Activated CD4-positive, CD25-positive, alpha-beta regulatory T cell treated with anti-CD3 and anti-CD28 coated beads, Interleukin-2, amount 50 U/mL, for 24 hours (primary cell): Measurements from ENCODE around the gene GAL.

Source experiments
- ATAC-seq, 2 donors: fragments of 150-1000 bp; cut with Tn5 transposase; one replicate each; pipeline ENCODE4 v1.10.0; 2021; ENCODE audit warnings: mild to moderate bottlenecking in 1 of 2, moderate library complexity in 1 of 2

The GAL gene

DNA sequence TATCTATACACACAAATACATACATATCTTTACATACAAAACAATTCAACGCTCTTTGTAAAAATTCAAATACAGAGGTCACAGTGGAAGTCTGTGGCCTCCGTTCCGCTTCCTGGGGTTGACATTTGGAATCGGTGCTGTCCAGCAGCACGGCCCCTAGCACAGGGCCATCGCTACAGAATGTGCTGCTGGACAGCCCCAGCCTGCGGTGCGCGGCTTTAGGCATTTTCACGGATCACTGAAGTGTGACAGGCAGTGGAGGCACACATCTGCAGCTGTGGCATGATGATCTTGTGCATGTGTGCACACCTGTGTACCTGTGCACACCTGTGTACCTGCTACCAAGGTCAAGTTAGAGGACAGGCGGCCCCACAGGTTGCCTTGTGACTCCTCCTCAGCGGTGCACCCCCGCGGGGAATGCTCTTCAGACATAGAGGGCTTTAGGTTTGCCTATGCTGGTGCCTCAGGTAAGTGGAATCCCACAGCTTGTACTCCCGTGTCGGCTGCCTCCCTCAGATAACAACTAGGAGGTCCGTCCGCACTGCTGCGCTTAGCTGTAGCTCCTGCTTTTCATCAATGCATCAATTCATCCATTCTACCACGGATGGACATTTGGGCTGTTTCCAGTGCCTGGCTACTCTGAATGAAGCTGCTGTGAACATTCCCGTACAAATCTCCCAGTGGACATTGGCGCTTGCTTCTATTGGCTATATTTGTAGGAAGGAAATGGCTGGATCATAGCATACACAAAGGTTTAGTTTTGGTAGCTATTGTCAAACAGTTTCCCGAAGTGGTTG is 29.9 kb downstream of the GAL start:
- ATAC-seq = no peak

DNA sequence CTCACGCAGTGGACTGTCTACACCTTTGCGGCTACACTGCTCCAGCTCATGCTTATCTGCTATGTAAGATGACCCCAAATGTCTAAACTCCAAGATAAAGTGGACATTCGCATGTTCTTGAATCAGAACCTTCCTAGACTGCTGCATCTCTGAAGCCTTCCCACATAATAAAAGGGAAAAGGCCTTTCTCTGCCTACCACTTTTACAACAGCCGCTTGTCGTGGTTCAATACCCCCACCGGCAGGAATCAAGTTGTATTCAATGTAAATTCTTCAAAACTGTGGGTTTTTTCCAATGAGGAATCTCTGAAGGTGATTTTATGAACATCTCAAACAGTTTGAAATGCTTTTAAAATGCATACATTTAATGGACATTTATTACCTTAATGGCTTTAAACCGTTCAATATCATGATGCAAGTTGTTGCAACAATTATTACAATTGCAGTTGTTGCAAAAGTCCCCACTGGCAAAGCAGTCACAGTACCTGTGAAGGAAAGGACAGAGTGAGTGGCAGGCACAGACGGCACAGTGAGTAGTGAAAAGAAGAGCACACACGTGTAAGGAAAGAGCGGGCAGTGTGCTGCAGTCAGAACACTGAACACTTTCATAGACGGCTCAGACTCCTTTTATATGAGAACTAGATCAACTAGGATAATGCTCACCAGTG is 31.2 kb downstream of the GAL start:
- no peak for ATAC-seq

DNA sequence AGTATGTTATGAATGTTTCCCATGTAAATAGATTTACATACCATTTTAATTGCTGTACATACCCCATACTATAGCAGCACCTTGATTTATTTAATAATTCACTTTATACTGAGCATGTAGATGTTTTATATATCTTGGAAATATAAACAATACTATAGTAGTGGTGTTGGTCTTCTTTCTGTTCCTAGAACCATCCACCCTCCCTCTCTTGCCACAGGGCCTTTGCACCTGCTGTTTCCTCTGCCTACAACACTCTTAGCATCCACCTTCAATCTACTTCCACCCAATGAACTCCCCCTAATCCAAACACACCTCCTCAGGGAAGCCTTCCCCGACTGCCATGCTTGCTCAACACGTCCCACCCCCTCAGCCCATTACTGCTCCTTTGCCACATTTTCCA is 36.7 kb downstream of the GAL start:
- ATAC-seq = no peak

DNA sequence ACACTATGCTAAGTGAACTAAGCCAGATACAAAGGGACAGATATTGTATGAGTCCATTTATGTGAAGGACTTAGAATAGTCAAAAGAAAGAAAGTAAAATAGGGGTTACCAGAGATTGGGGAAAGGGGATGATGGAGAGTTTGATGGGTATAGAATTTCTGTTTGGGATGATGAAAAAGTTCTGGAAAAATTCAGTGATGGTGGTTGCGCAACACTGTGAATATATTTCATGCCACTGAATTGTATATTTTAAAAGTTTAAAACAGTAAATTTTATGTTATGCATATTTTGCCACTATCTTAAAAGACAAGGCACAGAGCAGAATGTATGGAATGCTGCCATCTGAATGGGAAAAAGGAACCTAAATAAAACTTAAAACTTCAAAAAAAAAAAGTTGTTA is 37.8 kb downstream of the GAL start:
- no peak for ATAC-seq

DNA sequence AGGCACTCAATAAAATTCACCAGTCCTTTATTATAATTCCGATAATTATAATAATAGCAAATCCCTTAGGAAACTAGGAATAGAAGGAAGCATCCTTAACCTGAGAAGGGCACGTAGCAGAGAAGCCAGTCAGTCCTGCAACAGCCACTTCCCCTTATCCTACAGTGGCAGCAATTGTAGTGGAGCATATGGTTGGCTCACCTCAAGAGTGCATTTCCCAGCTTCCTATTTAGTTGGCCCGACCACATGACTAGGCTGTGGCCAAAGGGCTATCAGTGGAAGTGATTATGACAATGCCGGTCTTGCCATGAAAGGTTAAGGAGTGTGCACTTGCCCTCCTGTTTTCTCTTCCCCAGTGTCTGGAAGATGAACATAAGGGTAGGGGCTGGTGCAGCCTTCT is 39.9 kb downstream of the GAL start:
- no peak for ATAC-seq

DNA sequence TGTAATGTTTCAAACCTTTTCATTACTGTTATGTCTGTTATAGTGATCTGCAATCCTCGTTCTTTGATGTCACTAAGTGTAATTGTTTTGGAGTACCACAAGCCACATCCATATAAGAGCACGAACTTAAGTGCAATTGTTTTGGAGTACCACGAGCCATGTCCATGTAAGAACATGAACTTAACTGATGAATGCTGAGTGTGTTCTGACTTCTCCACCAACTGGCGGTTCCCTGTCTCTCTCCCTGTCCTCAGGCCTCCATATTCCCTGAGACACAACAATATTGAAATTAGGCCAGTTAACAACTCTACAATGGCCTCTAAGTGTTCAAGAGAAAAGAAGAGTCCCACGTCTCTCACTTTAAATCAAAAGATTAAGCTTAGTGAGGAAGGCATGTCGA is 43.4 kb downstream of the GAL start:
- ATAC-seq = no peak

DNA sequence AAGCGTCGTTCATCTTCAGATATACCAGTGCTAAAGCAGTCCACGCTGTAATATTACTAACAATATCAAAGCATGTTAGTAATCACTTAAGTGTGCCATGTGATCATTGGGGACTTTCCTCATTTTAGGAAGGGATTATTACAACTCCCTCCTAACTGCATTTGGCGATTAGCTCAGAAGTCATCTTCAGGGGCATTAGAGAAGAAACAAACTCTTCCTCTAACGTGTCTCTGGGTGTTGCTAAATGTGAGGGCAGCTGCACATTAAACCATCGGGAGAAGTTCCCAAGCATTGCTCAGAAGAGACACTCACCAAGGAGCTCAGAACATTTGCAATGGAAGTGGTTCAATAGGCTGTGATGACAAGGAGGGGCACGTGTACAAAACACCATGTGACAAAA is 49.8 kb downstream of the GAL start:
- ATAC-seq = no peak

DNA sequence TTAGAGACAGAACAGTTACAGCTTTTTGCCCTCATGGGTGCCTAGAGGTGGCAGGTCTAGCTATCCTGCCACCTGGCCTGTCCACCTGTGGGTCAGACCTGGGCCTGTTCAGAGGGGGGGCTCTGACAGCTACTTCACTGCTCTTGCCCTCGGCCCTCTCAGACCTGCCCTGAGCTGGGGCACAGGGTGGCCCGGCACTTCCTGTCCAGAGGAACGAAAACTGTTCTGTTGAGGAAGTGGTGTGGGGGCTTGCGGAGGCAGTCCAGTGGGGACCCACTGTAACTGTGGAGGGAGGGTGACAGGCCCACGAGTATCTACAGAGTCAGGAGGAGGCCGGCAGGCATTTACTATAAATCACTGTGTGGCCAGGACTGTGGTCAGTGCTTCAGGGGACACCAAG is 50.8 kb downstream of the GAL start:
- ATAC-seq = no peak

DNA sequence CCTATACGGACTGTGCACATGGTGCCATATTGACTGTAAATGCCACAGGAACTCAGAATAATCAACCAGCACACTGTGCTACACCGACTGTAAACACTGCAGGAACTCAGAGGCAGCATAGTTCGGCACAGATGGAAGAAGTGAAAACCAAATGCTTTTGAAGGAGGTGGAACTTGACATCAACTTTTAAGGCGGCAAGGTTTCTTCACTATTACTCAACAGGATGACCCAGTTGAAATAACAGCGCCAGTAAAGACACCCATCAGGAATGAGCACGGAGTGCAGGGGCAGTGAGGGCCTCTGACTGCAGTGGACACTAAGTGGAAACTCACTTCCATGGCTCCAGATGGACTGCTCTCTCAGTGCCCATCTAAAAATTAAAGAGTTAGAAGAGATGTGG is 51.3 kb downstream of the GAL start:
- no peak for ATAC-seq
